ENCODE data around the gene POLR2J. TPM values are rescaled to one million over a fixed set of nuclear protein-coding genes. Genes with fewer than 3 reads are reported as not detected.

Gene POLR2J
- total RNA-seq, 4 donors from 2014 or later: 8.2 to 38.8 (median 14.0) TPM

DNA sequence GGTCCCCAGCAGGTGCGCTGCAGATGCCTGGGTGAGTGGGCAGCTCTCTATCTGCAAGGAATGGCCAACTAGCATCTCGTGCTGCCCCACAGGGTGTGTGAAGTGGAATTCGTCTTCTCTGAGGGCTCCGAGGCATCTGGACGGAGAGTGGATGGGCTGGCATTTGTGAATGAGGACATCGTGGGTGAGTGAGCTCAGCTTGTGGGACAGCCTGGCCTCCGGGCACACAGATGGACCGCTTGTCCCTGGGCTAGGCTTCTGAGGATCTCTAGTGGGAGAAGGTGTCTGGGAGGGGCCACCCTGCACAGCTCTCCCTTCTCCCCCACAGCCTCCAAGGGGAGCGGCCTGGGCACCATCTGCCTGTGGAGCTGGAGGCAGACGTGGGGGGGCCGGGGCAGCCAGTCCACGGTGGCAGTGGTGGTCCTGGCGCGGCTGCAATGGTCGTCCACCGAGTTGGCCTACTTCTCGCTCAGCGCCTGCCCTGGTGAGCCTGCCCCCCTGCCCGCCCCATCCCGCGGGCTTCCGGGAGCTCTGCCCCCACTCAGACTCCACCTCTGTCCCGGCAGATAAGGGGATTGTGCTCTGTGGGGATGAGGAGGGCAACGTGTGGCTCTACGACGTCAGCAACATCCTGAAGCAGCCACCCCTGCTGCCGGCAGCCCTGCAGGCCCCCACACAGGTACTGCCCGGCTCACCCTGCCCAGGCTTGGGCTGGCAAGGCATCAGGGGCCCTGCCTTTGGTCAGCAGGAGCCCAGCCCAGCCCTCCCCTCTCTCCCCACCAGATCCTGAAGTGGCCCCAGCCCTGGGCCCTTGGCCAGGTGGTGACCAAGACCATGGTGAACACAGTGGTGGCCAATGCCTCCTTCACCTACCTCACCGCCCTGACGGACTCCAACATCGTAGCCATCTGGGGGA, 6.3 kb downstream of the POLR2J start:
- no peaks in the 10 kb centered on the region for H3K4me1 ChIP-seq

GRCh38 chr7:102471791-102472125, 7.0 kb downstream of the POLR2J start:
- DNase-seq: no peak
- no peak for TF ChIP-seq POLR2A (IDR thresholded peaks at IDR 0.05)
- TF ChIP-seq, protein P1, sequence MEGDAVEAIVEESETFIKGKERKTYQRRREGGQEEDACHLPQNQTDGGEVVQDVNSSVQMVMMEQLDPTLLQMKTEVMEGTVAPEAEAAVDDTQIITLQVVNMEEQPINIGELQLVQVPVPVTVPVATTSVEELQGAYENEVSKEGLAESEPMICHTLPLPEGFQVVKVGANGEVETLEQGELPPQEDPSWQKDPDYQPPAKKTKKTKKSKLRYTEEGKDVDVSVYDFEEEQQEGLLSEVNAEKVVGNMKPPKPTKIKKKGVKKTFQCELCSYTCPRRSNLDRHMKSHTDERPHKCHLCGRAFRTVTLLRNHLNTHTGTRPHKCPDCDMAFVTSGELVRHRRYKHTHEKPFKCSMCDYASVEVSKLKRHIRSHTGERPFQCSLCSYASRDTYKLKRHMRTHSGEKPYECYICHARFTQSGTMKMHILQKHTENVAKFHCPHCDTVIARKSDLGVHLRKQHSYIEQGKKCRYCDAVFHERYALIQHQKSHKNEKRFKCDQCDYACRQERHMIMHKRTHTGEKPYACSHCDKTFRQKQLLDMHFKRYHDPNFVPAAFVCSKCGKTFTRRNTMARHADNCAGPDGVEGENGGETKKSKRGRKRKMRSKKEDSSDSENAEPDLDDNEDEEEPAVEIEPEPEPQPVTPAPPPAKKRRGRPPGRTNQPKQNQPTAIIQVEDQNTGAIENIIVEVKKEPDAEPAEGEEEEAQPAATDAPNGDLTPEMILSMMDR (IDR thresholded peaks at IDR 0.05): no peak
- Histone ChIP-seq H3K27me3 (no peaks in the 10 kb centered on the region), H3K4me1 (no peaks in the 10 kb centered on the region), H3K36me3 (no peaks in the 10 kb centered on the region), H3K27ac (no peak overlapping the region), H3K4me3 (no peak overlapping the region), H3K9me3 (no peaks in the 10 kb centered on the region)
- intact Hi-C loops (cut with DNase I; ENCODE audit: low total_unique reads): no loop called here

More for the DNA sequence above, 6.3 kb downstream of the POLR2J start:
- no peak for DNase-seq
- Histone ChIP-seq H3K27me3 (no peaks in the 10 kb centered on the region), H3K36me3 (no peaks in the 10 kb centered on the region), H3K27ac (no peak overlapping the region), H3K9me3 (no peaks in the 10 kb centered on the region), H3K4me3 (no peak overlapping the region)
- intact Hi-C loops (cut with DNase I; ENCODE audit: low total_unique reads): no loop called here
- TF ChIP-seq, protein P1 (IDR thresholded peaks at IDR 0.05): no peak
- no peak for TF ChIP-seq POLR2A (IDR thresholded peaks at IDR 0.05)

GRCh38 chr7:102469972-102470825, 8.5 kb downstream of the POLR2J start:
- Histone ChIP-seq H3K27me3 (no peaks in the 10 kb centered on the region), H3K4me3 (no peak overlapping the region), H3K27ac (no peak overlapping the region), H3K36me3 (no peaks in the 10 kb centered on the region), H3K9me3 (no peaks in the 10 kb centered on the region), H3K4me1 (peaks cover 0 to 5% of the 10 kb centered on the region in 2 donors)
- no peak for DNase-seq
- intact Hi-C loops (cut with DNase I; ENCODE audit: low total_unique reads): no loop called here
- TF ChIP-seq, protein P1 (IDR thresholded peaks at IDR 0.05): no peak
- no peak for TF ChIP-seq POLR2A (IDR thresholded peaks at IDR 0.05)

GRCh38 chr7:102469351-102469971, 9.3 kb downstream of the POLR2J start:
- TF ChIP-seq POLR2A (IDR thresholded peaks at IDR 0.05): no peak
- TF ChIP-seq, protein P1 (IDR thresholded peaks at IDR 0.05): no peak
- intact Hi-C loops (cut with DNase I; ENCODE audit: low total_unique reads): no loop called here
- Histone ChIP-seq H3K36me3 (no peaks in the 10 kb centered on the region), H3K27ac (no peak overlapping the region), H3K27me3 (no peaks in the 10 kb centered on the region), H3K9me3 (no peaks in the 10 kb centered on the region), H3K4me3 (no peak overlapping the region), H3K4me1 (peaks cover 0 to 5% of the 10 kb centered on the region in 2 donors)
- DNase-seq: no peak
